Suprapubic skin (tissue), 4 donors: Measurements from ENCODE around the gene PIP5K1C.

Source experiments
- CTCF ChIP-seq, 2 donors: fragments of 200-600 bp in 1 of 2; fragments of 450-650 bp in 1 of 2; sonication (generic) in 1 of 2; IDR thresholded peaks; one replicate each; pipeline ENCODE4 v1.5.1; 2016 to 2019; ENCODE audit warnings: antibody characterized with exemption in 2 of 2, mild to moderate bottlenecking in 1 of 2, moderate library complexity in 1 of 2
- POLR2A ChIP-seq, 2 donors: fragments of 450-650 bp; IDR thresholded peaks; one replicate each; pipeline ENCODE4 v1.6.1; 2017; ENCODE audit warnings: antibody characterized with exemption in 2 of 2, mild to moderate bottlenecking in 2 of 2, moderate library complexity in 2 of 2
- POLR2AphosphoS5 ChIP-seq, 3 donors: sonication (generic); formaldehyde crosslinking; IDR thresholded peaks; one replicate each; pipeline ENCODE4 v1.6.1; 2017; ENCODE audit warnings: antibody characterized with exemption in 3 of 3

GRCh38 chr19:3649888-3650287 lies 50.4 kb downstream of the PIP5K1C start:
- TF ChIP-seq CTCF (IDR thresholded peaks at IDR 0.05) (no peak), POLR2AphosphoS5 (IDR thresholded peaks at IDR 0.05) (no peak), POLR2A (IDR thresholded peaks at IDR 0.05) (no peak)
